K562 (cell line): ENCODE data around the gene ELK1. TPM values are rescaled to one million over a fixed set of nuclear protein-coding genes. Genes with fewer than 3 reads are reported as not detected.
"Not testable (repeated sequence)": the region's sequence is repeated elsewhere in the genome, so short reads cannot be mapped to it uniquely, and the experiment has no call there.

Experiments
- ATAC-seq: fragments of 200-7000 bp; cut with Tn5 transposase; 3 replicates; pipeline ENCODE4 v1.9.1; 2020; ENCODE audit warnings: moderate library complexity
- BruUV-seq: library from RNA; stranded (reverse); fragments of 400-500 nt; replicated peaks from 2 replicates; lab custom pipeline; 2021; lab: Mats Ljungman, UMichigan
- CTCF ChIA-PET: fragments of 300-600 bp; formaldehyde crosslinking; extraction: SDS; loops from one replicate; lab custom pipeline; 2021; ENCODE audit warnings: low intra/inter-chr PET ratio; lab: Yijun Ruan, JAX
- POLR2A ChIA-PET: fragments of 300-600, 350-650 bp; sonication (Branson Sonifier 250); formaldehyde crosslinking; extraction: SDS; loops from one replicate; lab custom pipeline; 2021; ENCODE audit warnings: antibody characterized with exemption, inconsistent platforms; lab: Yijun Ruan, JAX
- DNase-seq, 4 experiments: peaks; one replicate each; pipeline versions ENCODE4 v3.0.0 to v3.0.0-alpha.2; 2011 to 2018; ENCODE audit warnings: low spot score in 3 of 4, mixed read lengths in 3 of 4; ENCODE audit errors: extremely low read depth in 1 of 4
- FAIRE-seq: peaks from 2 replicates; lab custom pipeline; 2011; peaks lifted over from hg19 to GRCh38; lab: Jason Lieb, UNC
- H2AFZ ChIP-seq: 2 replicates; pipeline ENCODE4 v1.6.0; 2011; ENCODE audit warnings: low read depth, low read length, control low read depth, inconsistent platforms
- H3K27ac ChIP-seq: fragments of 200-600 bp; 3 replicates; pipeline ENCODE4 v1.8.0; 2011; ENCODE audit warnings: low read depth, mild to moderate bottlenecking, control low read depth, inconsistent platforms, low read length, moderate library complexity, mixed read lengths; ENCODE audit errors: extremely low read depth
- H3K27me3 ChIP-seq, 2 experiments: fragments of 300-600 bp in 1 of 2; 2 replicates in 1 of 2; 3 replicates in 1 of 2; pipeline versions ENCODE4 v1.6.0 to v1.8.0; 2011; ENCODE audit warnings: inconsistent platforms in 2 of 2, low read length in 2 of 2, mild to moderate bottlenecking in 1 of 2, mixed read lengths in 1 of 2, moderate library complexity in 1 of 2; ENCODE audit not compliant: control insufficient read depth in 2 of 2, insufficient read depth in 2 of 2
- H3K36me3 ChIP-seq: fragments of 300-600 bp; 3 replicates; pipeline ENCODE4 v1.8.0; 2011; ENCODE audit warnings: mild to moderate bottlenecking, low read length, inconsistent platforms; ENCODE audit not compliant: control insufficient read depth, insufficient read depth
- H3K4me1 ChIP-seq, 2 experiments: fragments of 200-600 bp in 1 of 2; replicated peaks in 1 of 2; 2 replicates in 1 of 2; 3 replicates in 1 of 2; pipeline versions ENCODE4 v1.5.1 to v1.8.0; 2011; ENCODE audit warnings: inconsistent platforms in 2 of 2, low read length in 2 of 2, mild to moderate bottlenecking in 1 of 2, mixed read lengths in 1 of 2, moderate library complexity in 1 of 2; ENCODE audit not compliant: control insufficient read depth in 2 of 2, insufficient read depth in 2 of 2
- H3K4me2 ChIP-seq: 2 replicates; pipeline ENCODE4 v1.6.1; 2011; ENCODE audit warnings: low read length, control low read depth, inconsistent platforms, mixed read lengths; ENCODE audit not compliant: insufficient read depth
- H3K4me3 ChIP-seq: fragments of 200-600 bp; sonication (generic), shearing (Covaris generic); 2 replicates; pipeline ENCODE4 v1.5.1; 2016; ENCODE audit warnings: control low read depth, inconsistent platforms
- H3K79me2 ChIP-seq: fragments of 200-600 bp; 3 replicates; pipeline ENCODE4 v1.8.0; 2011; ENCODE audit warnings: low read length, inconsistent platforms; ENCODE audit not compliant: control insufficient read depth, insufficient read depth
- H3K9ac ChIP-seq, 2 experiments: 2 replicates each; pipeline versions ENCODE4 v1.6.0 to v1.6.1; 2011; ENCODE audit warnings: low read depth in 2 of 2, low read length in 2 of 2, control low read depth in 1 of 2, inconsistent platforms in 1 of 2, mild to moderate bottlenecking in 1 of 2, mixed read lengths in 1 of 2; ENCODE audit not compliant: insufficient read depth in 1 of 2
- H3K9me1 ChIP-seq: one replicate; pipeline ENCODE4 v1.6.0; 2011; ENCODE audit warnings: inconsistent platforms, mild to moderate bottlenecking, low read length, moderate library complexity; ENCODE audit not compliant: control insufficient read depth, insufficient read depth
- H3K9me3 ChIP-seq: replicated peaks from 2 replicates; pipeline ENCODE4 v1.5.1; 2011; ENCODE audit warnings: low read depth, low read length, inconsistent platforms; ENCODE audit not compliant: control insufficient read depth, insufficient read depth
- H4K20me1 ChIP-seq: replicated peaks from 2 replicates; pipeline ENCODE4 v1.6.1; 2011; ENCODE audit warnings: low read length, inconsistent platforms, mixed read lengths; ENCODE audit not compliant: control insufficient read depth, insufficient read depth
- ATF7 ChIP-seq: fragments of 450-650 bp; IDR thresholded peaks from 2 replicates; pipeline ENCODE4 v1.7.1; 2014; ENCODE audit warnings: mild to moderate bottlenecking, moderate library complexity
- CBX3 ChIP-seq, 2 experiments: IDR thresholded peaks; 1 replicate in 1 of 2; 2 replicates in 1 of 2; pipeline ENCODE4 v1.6.1; 2012; ENCODE audit warnings: inconsistent platforms in 2 of 2, low read length in 2 of 2, borderline replicate concordance in 1 of 2, control low read depth in 1 of 2
- CHAMP1 ChIP-seq: fragments of 450-650 bp; IDR thresholded peaks from 2 replicates; pipeline ENCODE4 v1.6.1; 2016; ENCODE audit warnings: mild to moderate bottlenecking
- CXXC5 ChIP-seq: fragments of 250-450 bp; sonication (Bioruptor Pico); IDR thresholded peaks from 2 replicates; pipeline ENCODE4 v1.8.0; 2022; ENCODE audit warnings: inconsistent platforms, mild to moderate bottlenecking, moderate library complexity
- DMBX1 ChIP-seq: fragments of 250-450 bp; sonication (Bioruptor Pico); IDR thresholded peaks from 2 replicates; pipeline ENCODE4 v1.8.0; 2022; ENCODE audit warnings: inconsistent platforms, mild to moderate bottlenecking, moderate library complexity, borderline replicate concordance
- EHMT2 ChIP-seq: fragments of 450-650 bp; IDR thresholded peaks from 2 replicates; pipeline ENCODE4 v1.6.1; 2018; ENCODE audit warnings: antibody characterized with exemption
- EP400 ChIP-seq: fragments of 450-650 bp; IDR thresholded peaks from 2 replicates; pipeline ENCODE4 v1.6.1; 2017; ENCODE audit warnings: antibody characterized with exemption, mild to moderate bottlenecking, moderate library complexity
- ETV5 ChIP-seq: sonication (generic); formaldehyde crosslinking; IDR thresholded peaks from 2 replicates; pipeline ENCODE4 v1.4.0; 2020; ENCODE audit warnings: low read depth, mild to moderate bottlenecking, missing genetic modification reagents
- HDAC1 ChIP-seq, 2 experiments: fragments of 450-650 bp; IDR thresholded peaks; 2 replicates each; pipeline ENCODE4 v1.6.1; 2016 to 2017; ENCODE audit warnings: inconsistent platforms in 1 of 2, mild to moderate bottlenecking in 1 of 2, moderate library complexity in 1 of 2
- HDAC2 ChIP-seq: fragments of 450-650 bp; IDR thresholded peaks from 2 replicates; pipeline ENCODE4 v1.6.1; 2016; ENCODE audit warnings: mild to moderate bottlenecking
- MEIS2 ChIP-seq: fragments of 450-650 bp; IDR thresholded peaks from 2 replicates; pipeline ENCODE4 v1.6.1; 2014; ENCODE audit warnings: mild to moderate bottlenecking; ENCODE audit not compliant: partially characterized antibody
- MTA1 ChIP-seq: fragments of 450-650 bp; IDR thresholded peaks from 2 replicates; pipeline ENCODE4 v1.6.1; 2017; ENCODE audit warnings: borderline replicate concordance
- NONO ChIP-seq, 2 experiments: fragments of 200-400 bp in 1 of 2; fragments of 450-650 bp in 1 of 2; formaldehyde crosslinking in 1 of 2; IDR thresholded peaks; 2 replicates each; pipeline ENCODE4 v1.6.1; 2017; ENCODE audit warnings: low read depth in 2 of 2, mild to moderate bottlenecking in 2 of 2, moderate library complexity in 2 of 2, low read length in 1 of 2
- PHF21A ChIP-seq: fragments of 450-650 bp; IDR thresholded peaks from 2 replicates; pipeline ENCODE4 v1.6.1; 2017; ENCODE audit warnings: low read depth, borderline replicate concordance
- PML ChIP-seq: IDR thresholded peaks from 2 replicates; pipeline ENCODE4 v1.6.1; 2012; ENCODE audit warnings: low read length, inconsistent platforms
- SMARCE1 ChIP-seq: fragments of 450-650 bp; IDR thresholded peaks from 2 replicates; pipeline ENCODE4 v1.7.1; 2016; ENCODE audit warnings: mild to moderate bottlenecking
- SPI1 ChIP-seq: IDR thresholded peaks from 2 replicates; pipeline ENCODE4 v1.6.1; 2011; ENCODE audit warnings: low read depth, low read length, control low read depth, borderline replicate concordance
- TAF9B ChIP-seq: fragments of 450-650 bp; IDR thresholded peaks from 2 replicates; pipeline ENCODE4 v1.6.1; 2018; ENCODE audit warnings: mild to moderate bottlenecking; ENCODE audit not compliant: partially characterized antibody
- TCF3 ChIP-seq: sonication (generic); formaldehyde crosslinking; IDR thresholded peaks from 2 replicates; pipeline ENCODE4 v1.4.0; 2020; ENCODE audit warnings: mild to moderate bottlenecking, missing genetic modification reagents
- TRIM24 ChIP-seq, 2 experiments: fragments of 450-650 bp; IDR thresholded peaks; 2 replicates each; pipeline ENCODE4 v1.6.1; 2016
- ZBED1 ChIP-seq: IDR thresholded peaks from 2 replicates; pipeline ENCODE4 v1.6.1; 2014
- ZNF316 ChIP-seq: fragments of 450-650 bp; IDR thresholded peaks from 2 replicates; pipeline ENCODE4 v1.6.1; 2016
- WGBS: fragments of 100-300 bp; shearing (Covaris generic); methylation state at CpG from one replicate; pipeline ENCODE4 v1.1.6; 2016; ENCODE audit warnings: low coverage, mixed read lengths; ENCODE audit not compliant: insufficient coverage; ENCODE audit errors: missing lambda C conversion rate; 5-methylcytosine and 5-hydroxymethylcytosine counted together
- in situ Hi-C: fragments of 300-500 bp; cut with MboI; formaldehyde crosslinking; loops from 4 replicates; pipeline ENCODE4 v1.15.0; 2018; ENCODE audit warnings: inconsistent platforms, mixed read lengths
- intact Hi-C: fragments of 100-400 bp; cut with micrococcal nuclease; formaldehyde crosslinking; loops from 2 replicates; pipeline ENCODE4 v1.14.2; 2022
- polyA plus RNA-seq, 8 experiments: library from polyadenylated mRNA; depleted of rRNA in 4 of 8; stranded (reverse) in 5 of 8; unstranded in 3 of 8; fragments of >200 nt; fragmentation: Nextera tagmentation in 2 of 8; fragmentation: Illumina TruSeq in 1 of 8; extraction: Ambion mirVana in 2 of 8; extraction: Trizol in 1 of 8; gene quantifications; 2 replicates each; pipeline versions ENCODE4 v1.2.1 to v1.2.3, GENCODE V29; 2011 to 2014; ENCODE audit warnings: inconsistent platforms in 1 of 8, missing spikeins in 1 of 8
- total RNA-seq, 7 experiments: library from RNA; depleted of rRNA in 6 of 7; stranded (reverse); fragments of >200 nt in 6 of 7; fragmentation: Illumina TruSeq in 2 of 7; extraction: Trizol in 2 of 7; gene quantifications; 2 replicates each; pipeline versions ENCODE4 v1.2.1 to v1.2.3, GENCODE V29; 2011 to 2021; ENCODE audit warnings: low replicate concordance in 1 of 7

Gene ELK1
- total and polyA plus RNA-seq, 9 of the 15 experiments (the other 6 are each of a cell fraction or from before 2014, with no cell fraction given), result 4.4 to 74.9 (median 26.5) TPM

- H3K27me3 ChIP-seq, H3K4me3 ChIP-seq, H2AFZ ChIP-seq, CTCF ChIA-PET, H3K79me2 ChIP-seq, H4K20me1 ChIP-seq, H3K4me2 ChIP-seq, H3K9me1 ChIP-seq, H3K36me3 ChIP-seq, H3K4me1 ChIP-seq, BruUV-seq, H3K9ac ChIP-seq: not testable (repeated sequence)
- FAIRE-seq (peak; percentile 78), ATAC-seq (peak; percentile 82), DNase-seq (peak; percentile 34 to 91 (median 50))
- in situ Hi-C loops (loop anchor here (5.0 kb wide), 1 partner anchor 46 kb away; no protein-coding TSS in a partner anchor), intact Hi-C loops (loop anchor here (5.0 kb wide), 1 partner anchor 121 kb away; no protein-coding TSS in a partner anchor)
- peaks cover 18% of the 10 kb centered on the region for H3K9me3 ChIP-seq
- H3K27ac ChIP-seq, result peak overlapping the region; percentile 41
- 6% methylated on average over 6 of the region's 7 CpGs for WGBS
- POLR2A ChIA-PET, result interaction anchor here (0.7 to 1.6 kb wide), 4 partner anchors 14 to 94 kb away, joined by 3 to 4 read pairs (median 3); partner anchors contain the start of gene TIMP1
- TF ChIP-seq CHAMP1, result peak; percentile 95
- TF ChIP-seq ZNF316, result peak; percentile 63
- TF ChIP-seq PHF21A, result peak; percentile 32; the same call in 1 of the 2 replicates
- TF ChIP-seq CBX3 (IDR thresholded peaks at IDR 0.05; ENCODE audit: borderline replicate concordance in 1 of 2, low read length in 2 of 2), result peak in 1 of 2 experiments; percentile 89; a peak in 2 of 3 replicates
- peak; percentile 57; the same call in 1 of the 2 replicates for TF ChIP-seq MTA1
- TF ChIP-seq ATF7, result peak; percentile 45; the same call in 1 of the 2 replicates
- 0 out of 2 replicates have a peak, but pooled peaks have one; percentile 19 for TF ChIP-seq SPI1
- TF ChIP-seq PML, result peak; percentile 47; the same call in 1 of the 2 replicates
- peak; percentile 13 for TF ChIP-seq MEIS2
- peak; percentile 82 for TF ChIP-seq ETV5
- TF ChIP-seq TCF3, result peak; percentile 94
- TF ChIP-seq NONO (IDR thresholded peaks at IDR 0.05; ENCODE audit: low read depth in 2 of 2, low read length in 1 of 2), result peak in 1 of 2 experiments; percentile 32; a peak in 1 of 4 replicates
- peak; percentile 41; the same call in 1 of the 2 replicates for TF ChIP-seq HDAC2
- peak in 1 of 2 experiments; percentile 67; a peak in 1 of 4 replicates for TF ChIP-seq HDAC1 (IDR thresholded peaks at IDR 0.05)
- TF ChIP-seq DMBX1, result peak; percentile 82
- TF ChIP-seq CXXC5 (CRISPR knock-in tag), result peak; percentile 52; the same call in 1 of the 2 replicates
- TF ChIP-seq TRIM24 (IDR thresholded peaks at IDR 0.05), result peak; percentile 96 to 97
- TF ChIP-seq SMARCE1, result peak; percentile 55; the same call in 1 of the 2 replicates
- TF ChIP-seq ZBED1, result peak; percentile 43; the same call in 1 of the 2 replicates
- 0 out of 2 replicates have a peak, but pooled peaks have one; percentile 16 for TF ChIP-seq EHMT2
- peak; percentile 43 for TF ChIP-seq EP400
- TF ChIP-seq TAF9B, result peak; percentile 48
Measured at GRCh38 chrX:47675959-47676859, 25.8 kb upstream of the ELK1 start.
